ENCODE data around the gene USH2A.

Gene USH2A

DNA sequence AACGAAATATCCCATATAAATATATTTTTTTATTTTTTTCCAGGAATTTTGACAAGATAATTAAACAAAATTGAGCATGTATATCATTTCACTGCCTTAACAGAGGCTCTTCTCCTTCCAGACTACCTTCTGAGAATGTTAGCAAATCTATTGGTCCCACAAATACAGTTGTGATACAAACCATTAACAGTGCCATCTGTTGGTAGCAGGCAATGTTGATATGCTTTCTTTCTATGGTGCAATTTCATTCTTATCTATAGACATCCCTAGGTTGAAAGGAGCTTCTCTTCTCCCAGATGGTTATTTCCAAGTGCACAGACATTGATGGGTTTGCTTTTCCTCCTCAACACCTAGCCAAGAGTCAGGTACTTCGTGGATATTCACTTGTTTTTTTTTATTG is 303.6 kb downstream of the USH2A start:
- peak; percentile 48 for DNase-seq

DNA sequence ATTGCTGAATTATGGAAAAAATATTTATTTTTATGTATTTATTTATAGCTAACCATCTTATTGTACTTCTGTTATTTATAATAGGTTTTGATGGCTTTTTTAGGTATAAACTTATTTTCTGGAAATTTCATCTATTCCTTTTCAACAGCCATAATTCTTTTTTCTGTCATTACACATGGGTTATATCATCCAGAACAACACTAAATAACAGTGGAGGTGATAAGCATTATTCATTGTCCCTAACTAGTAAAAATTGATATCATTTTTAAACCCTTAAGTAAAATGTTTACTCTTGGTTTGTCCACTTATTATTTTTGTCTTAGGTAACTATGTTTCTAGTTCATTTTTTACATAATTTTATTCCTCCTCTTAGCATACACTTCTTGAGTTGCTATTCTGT is 309.1 kb downstream of the USH2A start:
- DNase-seq = no peak

DNA sequence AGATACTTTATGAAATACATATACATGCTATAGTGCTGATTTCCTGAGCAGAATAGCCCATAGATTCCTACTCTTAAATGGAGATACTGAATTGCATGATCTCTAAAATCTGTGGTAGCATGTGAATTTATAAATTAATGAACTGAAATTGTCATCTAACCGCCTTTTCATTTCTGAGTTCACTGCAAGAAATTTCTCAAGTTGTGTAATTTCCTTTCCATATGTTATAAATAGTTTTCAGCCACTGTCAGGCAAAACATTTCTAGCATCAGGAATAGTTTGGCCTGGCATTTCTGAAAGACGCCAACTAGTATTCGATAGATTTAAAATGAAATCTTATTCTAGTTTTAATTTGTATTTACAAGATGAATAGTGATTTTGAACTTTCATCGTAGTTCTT is 310.1 kb downstream of the USH2A start:
- no peak for DNase-seq

- no peak for DNase-seq
Observed at GRCh38 chr1:216111842-216112241, 311.4 kb downstream of the USH2A start.

DNA sequence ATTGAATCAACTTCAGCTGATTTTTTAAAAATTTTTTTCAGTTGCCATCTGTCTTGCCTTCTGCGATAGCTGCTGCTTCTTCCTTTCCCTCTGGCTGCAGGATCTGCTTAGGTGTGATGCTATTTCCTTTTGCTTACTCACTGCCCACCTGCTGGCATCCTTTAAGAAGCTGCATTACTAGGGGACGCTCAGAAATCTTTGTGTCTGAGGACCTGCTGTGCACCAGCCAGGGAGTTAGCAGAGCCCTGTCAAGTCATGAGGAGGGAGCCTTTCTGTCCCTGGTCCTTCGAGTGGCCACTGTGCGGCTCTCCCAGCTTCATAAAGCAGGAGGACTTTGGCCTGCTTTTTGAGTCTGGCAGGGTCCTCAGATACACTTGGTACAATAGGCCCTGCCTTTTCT is 327.8 kb downstream of the USH2A start:
- DNase-seq = no peak

GRCh38 chr1:216090556-216090955 is 332.7 kb downstream of the USH2A start:
- no peak for DNase-seq

DNA sequence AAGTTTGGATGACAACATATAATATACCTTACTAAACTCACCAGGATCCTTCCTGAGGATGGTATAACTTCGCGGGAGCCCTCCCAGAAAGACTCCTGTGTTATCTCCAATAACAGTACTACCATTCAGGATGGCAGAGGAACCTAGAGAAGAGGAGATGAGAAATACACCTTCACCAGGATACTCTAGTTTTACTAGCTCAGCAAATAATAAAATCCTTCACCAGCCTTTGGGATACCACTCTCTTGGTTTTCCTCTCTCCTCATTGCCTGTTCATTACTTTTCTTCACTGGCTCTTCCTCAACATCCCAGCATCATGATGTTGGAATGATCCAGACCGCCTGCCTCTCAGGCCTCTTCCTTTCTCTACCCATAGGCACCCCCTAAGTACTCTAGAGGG is 336.6 kb downstream of the USH2A start:
- DNase-seq = no peak

- DNase-seq = no peak
Observed at GRCh38 chr1:216081445-216081844, 341.8 kb downstream of the USH2A start.

DNA sequence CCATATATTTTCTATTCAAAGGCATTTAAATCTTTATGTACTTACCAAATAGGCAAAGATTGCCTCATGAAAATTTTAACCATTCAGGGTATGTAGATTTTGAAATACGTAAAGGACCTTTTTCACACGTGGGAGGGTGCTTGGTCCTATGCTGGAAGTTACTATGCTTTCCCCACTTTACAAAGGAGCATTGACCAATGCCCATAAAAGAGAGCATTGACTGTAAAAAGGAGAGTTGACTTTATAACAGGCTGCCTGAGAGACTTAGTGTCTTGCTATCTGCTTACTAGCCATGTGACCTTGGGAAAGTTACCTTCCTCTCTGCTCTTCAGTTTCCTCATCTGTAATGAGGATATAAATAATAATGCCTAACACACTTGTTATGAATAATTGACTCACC is 346.5 kb downstream of the USH2A start:
- DNase-seq = no peak

GRCh38 chr1:216075339-216075738 is 347.9 kb downstream of the USH2A start:
- DNase-seq = no peak

DNA sequence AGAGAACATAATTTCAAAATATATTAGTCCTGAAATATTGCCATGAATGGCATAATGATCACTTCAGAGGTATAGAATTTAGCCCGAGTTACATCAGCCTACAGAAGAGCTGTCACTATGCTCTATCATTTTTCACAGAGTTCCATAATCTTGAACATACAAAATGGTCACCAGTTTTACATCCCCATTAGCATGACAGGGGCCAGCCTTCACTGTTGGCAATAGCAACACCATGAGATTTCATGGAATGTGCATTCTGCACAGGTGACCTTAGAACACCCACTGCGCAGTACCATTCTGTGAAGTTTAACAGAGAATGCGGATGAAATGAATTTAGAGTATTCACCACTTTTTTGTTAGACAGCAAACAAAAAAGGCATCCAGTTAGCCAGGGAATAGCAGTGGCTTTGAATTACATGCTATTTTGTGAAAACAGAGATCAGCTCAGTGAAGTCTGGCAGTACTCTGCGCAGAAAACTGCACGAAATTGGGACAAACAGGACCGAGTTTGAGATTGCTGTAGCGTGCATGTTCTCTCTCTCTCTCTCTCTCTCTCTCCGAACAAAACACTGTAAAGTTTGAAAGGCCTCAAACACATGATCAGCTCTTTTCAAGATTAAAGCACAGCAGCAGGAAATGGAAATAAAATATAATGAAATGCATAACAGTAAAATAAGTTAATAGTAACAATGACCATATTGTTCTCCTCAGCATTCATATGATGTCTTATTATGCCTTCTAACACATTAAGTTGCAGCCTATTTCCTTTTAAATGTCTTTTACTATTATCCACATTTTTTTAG is 349.3 kb downstream of the USH2A start:
- DNase-seq = no peak

DNA sequence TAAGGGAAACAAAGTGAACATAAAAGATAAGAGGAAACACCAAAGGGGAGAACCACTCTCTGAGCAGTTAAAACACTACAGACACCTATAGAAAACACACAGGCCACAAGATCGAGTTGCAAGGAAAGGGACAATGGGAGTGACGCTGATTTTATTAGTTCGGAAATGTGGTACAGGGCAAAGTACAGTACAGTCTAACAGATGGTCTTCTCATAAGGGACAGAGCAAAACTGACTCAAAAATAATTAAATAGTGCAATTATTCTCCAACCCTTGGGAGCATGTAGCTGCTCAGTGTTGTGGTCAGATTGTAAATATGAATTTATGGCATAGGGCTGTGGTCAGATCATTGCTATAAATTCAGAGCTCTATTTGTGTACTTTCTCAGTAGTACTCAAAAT is 352.0 kb downstream of the USH2A start:
- no peak for DNase-seq

- DNase-seq = no peak
Observed at GRCh38 chr1:216064643-216065042, 358.6 kb downstream of the USH2A start.

DNA sequence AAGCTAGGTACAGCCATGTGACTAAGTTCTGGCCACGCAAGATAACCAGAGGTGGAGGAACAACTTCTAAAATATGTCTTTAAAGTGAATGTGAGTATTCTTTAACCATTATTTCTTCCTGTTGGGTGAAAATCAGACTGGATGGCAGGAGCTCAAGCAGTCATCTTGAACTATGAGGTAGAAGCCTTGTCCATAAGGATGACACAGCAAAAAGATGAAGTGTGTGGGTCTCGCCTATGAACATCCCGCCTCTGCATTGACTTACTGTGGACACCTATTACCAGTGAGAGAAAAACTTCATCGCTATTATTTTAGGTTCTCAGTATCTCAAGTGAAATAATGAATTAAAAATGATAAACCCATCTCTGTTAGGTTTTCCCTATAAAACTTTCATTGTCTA is 365.3 kb downstream of the USH2A start:
- DNase-seq = no peak

- no peak for DNase-seq
Observed at GRCh38 chr1:216057063-216057462, 366.2 kb downstream of the USH2A start.

GRCh38 chr1:216055004-216055403 is 368.2 kb downstream of the USH2A start:
- no peak for DNase-seq

DNA sequence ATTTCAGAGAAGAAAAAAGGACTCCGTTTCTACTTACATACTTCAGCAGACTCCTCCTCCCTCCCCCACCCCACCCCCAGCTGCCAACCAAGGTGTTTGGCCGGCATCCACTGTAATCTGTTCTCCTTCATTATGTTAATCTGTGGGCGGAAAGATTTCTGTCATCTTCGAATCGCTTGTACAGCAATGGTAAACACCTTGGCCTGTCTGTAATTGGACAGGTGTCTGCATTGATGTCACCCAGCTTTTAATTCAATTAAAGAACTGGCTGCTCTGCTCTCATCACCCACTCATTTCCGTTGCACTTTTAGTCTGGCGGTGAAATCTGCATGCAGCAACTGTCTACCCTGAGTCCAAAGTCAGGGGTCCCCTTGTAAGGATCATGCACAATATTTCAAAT is 368.6 kb downstream of the USH2A start:
- DNase-seq = no peak

DNA sequence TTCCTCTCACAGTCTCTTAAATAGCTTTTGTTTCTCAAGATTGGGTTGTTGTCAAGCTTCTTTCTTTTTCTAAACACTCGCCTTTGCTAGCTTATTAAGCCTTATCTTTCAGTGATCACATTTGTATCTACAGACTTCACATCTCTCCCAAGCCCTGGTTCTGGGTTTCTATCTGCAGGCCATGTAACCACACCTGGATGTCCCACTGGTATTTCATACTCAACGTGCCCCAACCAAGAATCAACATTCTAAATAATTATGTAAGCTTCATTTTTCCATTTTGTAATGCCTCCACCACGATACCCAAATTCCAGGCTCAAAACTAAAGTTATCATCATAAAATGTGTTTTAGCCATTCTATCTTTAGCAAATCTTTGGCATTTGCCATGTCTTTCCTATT is 372.2 kb downstream of the USH2A start:
- no peak for DNase-seq

- no peak for DNase-seq
Observed at GRCh38 chr1:216049741-216050430, 373.4 kb downstream of the USH2A start.

DNA sequence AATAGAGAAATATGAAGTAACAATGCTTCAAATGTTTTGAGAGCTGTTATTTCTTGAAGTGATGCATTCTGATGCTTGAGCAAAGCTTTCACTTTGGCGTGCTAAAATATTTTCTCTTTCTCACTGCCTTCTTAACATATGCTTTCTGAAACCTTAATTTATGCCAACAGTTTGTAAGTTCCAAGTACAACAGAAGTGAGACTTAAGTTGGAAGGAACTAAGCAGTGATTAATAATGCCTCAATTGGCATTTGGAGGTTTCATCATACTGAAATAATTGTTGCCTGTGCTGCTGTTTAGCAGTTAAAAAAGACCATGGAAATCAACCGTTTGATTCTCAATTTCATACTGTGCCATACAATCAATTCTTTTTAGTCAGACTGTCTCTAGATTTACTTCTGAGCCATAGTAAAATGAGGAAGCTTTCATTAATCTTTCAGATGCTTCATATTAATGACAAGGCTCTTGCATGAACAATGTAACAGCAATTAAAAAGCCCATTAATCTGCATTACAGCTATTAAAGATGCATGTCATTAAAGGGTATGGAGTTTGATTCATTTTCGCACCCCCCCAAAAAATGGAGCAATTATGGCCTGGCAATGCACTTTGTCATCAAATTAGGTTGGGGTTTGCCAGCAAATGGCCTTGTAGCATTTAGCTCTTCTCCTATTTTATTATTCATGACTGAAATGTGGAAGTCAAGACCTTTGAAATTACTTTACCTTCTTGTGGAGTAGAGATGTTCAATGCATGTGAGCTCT is 375.3 kb downstream of the USH2A start:
- DNase-seq = no peak

DNA sequence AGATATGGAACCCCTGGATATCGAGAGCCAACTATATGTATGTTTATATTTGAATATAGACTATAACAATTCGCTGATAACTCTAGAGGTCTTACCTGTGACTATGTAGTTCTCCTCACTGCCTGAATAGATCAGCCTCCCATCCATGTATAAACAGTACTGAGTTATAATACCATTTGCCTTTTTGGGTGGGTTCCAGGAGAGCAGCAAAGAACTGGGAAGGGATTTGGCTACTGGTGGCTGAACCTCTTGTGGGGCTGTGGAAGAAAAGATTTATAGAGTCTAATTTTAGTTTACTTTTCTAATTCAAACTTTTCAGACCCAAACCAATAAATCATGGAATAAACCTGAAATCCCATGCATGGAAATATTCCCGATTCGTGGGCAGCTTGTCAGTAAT is 376.9 kb downstream of the USH2A start:
- DNase-seq = no peak

DNA sequence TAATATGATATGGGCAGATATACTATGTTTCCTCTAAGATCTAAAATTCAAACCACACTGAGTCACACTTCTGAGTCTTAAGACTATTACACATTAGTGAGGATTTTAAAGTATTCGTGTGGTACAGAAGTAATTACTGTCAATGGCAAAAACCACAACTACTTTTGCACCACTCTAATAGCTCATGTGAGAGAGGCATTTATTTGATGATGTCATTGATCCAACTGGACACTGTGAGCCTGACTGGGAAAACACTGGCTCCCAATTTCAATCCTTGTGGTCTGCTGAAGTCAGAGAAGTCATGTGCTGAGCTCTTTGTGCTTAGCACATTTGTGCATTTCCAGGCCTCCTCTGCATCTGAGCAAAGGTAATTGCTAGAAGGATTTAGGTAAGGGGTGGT is 377.8 kb downstream of the USH2A start:
- DNase-seq = no peak

GRCh38 chr1:216044538-216044937 is 378.7 kb downstream of the USH2A start:
- no peak for DNase-seq

- peak; percentile 2 for DNase-seq
Observed at GRCh38 chr1:216034506-216034905, 388.7 kb downstream of the USH2A start.
